ENCODE data around the gene PCDHB15.
"Not testable (repeated sequence)": the region's sequence is repeated elsewhere in the genome, so short reads cannot be mapped to it uniquely, and the experiment has no call there.

DNA sequence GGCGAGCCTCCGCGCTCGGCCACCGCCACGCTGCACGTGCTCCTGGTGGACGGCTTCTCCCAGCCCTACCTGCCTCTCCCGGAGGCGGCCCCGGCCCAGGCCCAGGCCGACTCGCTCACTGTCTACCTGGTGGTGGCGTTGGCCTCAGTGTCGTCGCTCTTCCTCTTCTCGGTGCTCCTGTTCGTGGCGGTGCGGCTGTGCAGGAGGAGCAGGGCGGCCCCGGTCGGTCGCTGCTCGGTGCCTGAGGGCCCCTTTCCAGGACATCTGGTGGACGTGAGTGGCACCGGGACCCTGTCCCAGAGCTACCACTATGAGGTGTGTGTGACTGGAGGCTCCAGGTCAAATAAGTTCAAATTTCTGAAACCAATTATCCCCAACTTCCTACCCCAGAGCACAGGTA is 34.3 kb upstream of the PCDHB15 start:
- TF ChIP-seq CTCF, POLR2A, EP300, POLR2AphosphoS5 (IDR thresholded peaks at IDR 0.05): not testable (repeated sequence)

Measured in sigmoid colon (tissue), 4 donors.